MM.1S (cell line): ENCODE measurements around the gene MYRIP.

Experiments
- DNase-seq: peaks from one replicate; pipeline ENCODE4 v3.0.0-alpha.2; 2015
- H2AFZ ChIP-seq: fragments of 300-600 bp; sonication (generic); 2 replicates; pipeline ENCODE4 v1.6.0; 2016; ENCODE audit warnings: antibody characterized with exemption, low read length
- H3F3A ChIP-seq: fragments of 300-600 bp; sonication (generic); 2 replicates; pipeline ENCODE4 v1.6.1; 2016; ENCODE audit warnings: mild to moderate bottlenecking, antibody characterized with exemption, low read length, moderate library complexity, mixed read lengths; ENCODE audit not compliant: insufficient read depth
- H3K27ac ChIP-seq: fragments of 300-600 bp; sonication (generic); 2 replicates; pipeline ENCODE4 v1.5.1; 2016; ENCODE audit warnings: mild to moderate bottlenecking, low read length
- H3K27me3 ChIP-seq: fragments of 300-600 bp; sonication (generic); replicated peaks from 2 replicates; pipeline ENCODE4 v1.6.0; 2016; ENCODE audit warnings: low read length; ENCODE audit not compliant: insufficient read depth
- H3K36me3 ChIP-seq: fragments of 300-600 bp; sonication (generic); replicated peaks from 2 replicates; pipeline ENCODE4 v1.6.1; 2016; ENCODE audit warnings: mild to moderate bottlenecking, low read length, mixed read lengths; ENCODE audit not compliant: insufficient read depth
- H3K4me1 ChIP-seq: fragments of 300-600 bp; sonication (generic); 2 replicates; pipeline ENCODE4 v1.6.1; 2016; ENCODE audit warnings: low read length, mixed read lengths
- H3K4me2 ChIP-seq: fragments of 300-600 bp; sonication (generic); 2 replicates; pipeline ENCODE4 v1.6.0; 2016; ENCODE audit warnings: low read depth, low read length
- H3K4me3 ChIP-seq: fragments of 300-600 bp; sonication (generic); 2 replicates; pipeline ENCODE4 v1.5.1; 2016; ENCODE audit warnings: low read length, mixed read lengths
- H3K79me2 ChIP-seq: fragments of 300-600 bp; sonication (generic); 2 replicates; pipeline ENCODE4 v1.6.1; 2016; ENCODE audit warnings: mixed run types, low read length, mixed read lengths
- H3K9ac ChIP-seq: fragments of 300-600 bp; sonication (generic); 2 replicates; pipeline ENCODE4 v1.6.1; 2016; ENCODE audit warnings: low read length, mixed read lengths
- H3K9me2 ChIP-seq: fragments of 300-600 bp; sonication (generic); replicated peaks from 2 replicates; pipeline ENCODE4 v1.6.1; 2016; ENCODE audit warnings: mild to moderate bottlenecking, low read length, mixed read lengths; ENCODE audit not compliant: insufficient read depth
- H3K9me3 ChIP-seq: fragments of 300-600 bp; sonication (generic); replicated peaks from 2 replicates; pipeline ENCODE4 v1.6.1; 2016; ENCODE audit warnings: mild to moderate bottlenecking, low read length, mixed read lengths; ENCODE audit not compliant: insufficient read depth
- H4K20me1 ChIP-seq: fragments of 300-600 bp; sonication (generic); 2 replicates; pipeline ENCODE4 v1.6.1; 2016; ENCODE audit warnings: mild to moderate bottlenecking, low read length, moderate library complexity, mixed read lengths; ENCODE audit not compliant: insufficient read depth
- CTCF ChIP-seq: fragments of 300-600 bp; sonication (generic); IDR thresholded peaks from 2 replicates; pipeline ENCODE4 v1.5.1; 2016; ENCODE audit warnings: antibody characterized with exemption, low read length, mixed read lengths
- EZH2 ChIP-seq: fragments of 300-600 bp; sonication (generic); optimal IDR thresholded peaks from 2 replicates; pipeline ENCODE3; 2017; ENCODE audit warnings: low read depth, mild to moderate bottlenecking, antibody characterized with exemption, low read length, mixed read lengths
- EZH2phosphoT487 ChIP-seq: fragments of 300-600 bp; sonication (generic); IDR thresholded peaks from 2 replicates; pipeline ENCODE4 v1.6.1; 2018; ENCODE audit warnings: antibody characterized with exemption, low read length

MYRIP gene

DNA sequence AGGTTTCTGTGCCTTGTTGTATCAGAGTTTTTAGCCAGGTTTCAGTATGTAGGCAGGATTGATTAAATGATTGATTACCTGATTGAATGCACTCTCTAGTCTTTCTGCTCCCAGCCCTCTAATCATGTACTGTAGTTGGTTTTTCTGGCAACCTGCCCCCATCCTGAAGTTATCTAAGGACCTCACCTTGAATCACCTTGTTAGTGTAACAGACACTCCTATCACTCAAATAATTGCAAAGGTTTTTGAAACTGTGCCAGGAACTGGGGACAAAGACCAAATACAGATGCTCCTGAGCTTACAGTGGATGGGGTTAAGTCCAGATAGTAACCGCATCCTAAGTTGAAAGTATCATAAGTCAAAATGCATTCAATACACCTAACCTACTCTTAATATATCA, 358.5 kb downstream of the MYRIP start:
- H3K27me3 ChIP-seq, result peaks cover 47% of the 10 kb centered on the region

DNA sequence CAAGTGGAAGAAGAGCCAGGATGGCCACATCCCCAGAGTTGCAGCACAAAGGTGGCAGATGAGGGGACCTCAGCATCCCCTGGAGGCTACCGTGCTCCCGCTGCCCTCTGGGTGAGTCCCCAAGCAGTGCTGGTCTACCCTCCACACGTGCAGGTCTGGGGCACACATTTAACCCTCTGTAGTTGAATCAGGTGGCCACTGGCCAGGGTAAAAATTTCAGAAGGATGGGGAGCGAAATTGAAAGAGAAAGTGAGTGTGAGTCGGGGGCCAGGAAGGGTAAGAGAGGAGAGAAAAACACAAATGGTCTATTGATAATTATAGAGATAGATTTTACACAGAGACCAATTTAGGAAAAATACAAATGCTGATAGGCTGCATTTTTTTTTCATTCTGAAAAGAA, 360.6 kb downstream of the MYRIP start:
- peak overlapping the region; percentile 35 for H3K4me3 ChIP-seq
- H3K27me3 ChIP-seq, result peaks cover 59% of the 10 kb centered on the region
- H3K4me1 ChIP-seq, result peaks cover 12% of the 10 kb centered on the region
- no peak overlapping the region for H3K9ac ChIP-seq
- H4K20me1 ChIP-seq, result no peaks in the 10 kb centered on the region
- peaks cover 5% of the 10 kb centered on the region; the same call in 1 of the 2 replicates for H3F3A ChIP-seq
- no peaks in the 10 kb centered on the region for H3K79me2 ChIP-seq
- H3K4me2 ChIP-seq, result peak overlapping the region; percentile 85
- H3K9me3 ChIP-seq, result no peaks in the 10 kb centered on the region
- no peak overlapping the region for H2AFZ ChIP-seq
- H3K9me2 ChIP-seq, result no peaks in the 10 kb centered on the region
- no peak for DNase-seq
- no peaks in the 10 kb centered on the region for H3K36me3 ChIP-seq
- TF ChIP-seq CTCF (no peak), EZH2 (no peak), EZH2phosphoT487 (no peak)
- H3K27ac ChIP-seq, result no peak overlapping the region

More for the DNA sequence above, 358.5 kb downstream of the MYRIP start:
- no peaks in the 10 kb centered on the region for H3K36me3 ChIP-seq
- no peak overlapping the region for H3K4me2 ChIP-seq
- H3K9me3 ChIP-seq, result no peaks in the 10 kb centered on the region
- H3K9me2 ChIP-seq, result no peaks in the 10 kb centered on the region
- H3K4me3 ChIP-seq, result no peak overlapping the region
- no peaks in the 10 kb centered on the region for H3K79me2 ChIP-seq
- TF ChIP-seq EZH2phosphoT487 (no peak), EZH2 (no peak), CTCF (no peak)
- H3K9ac ChIP-seq, result no peak overlapping the region
- peaks cover 5% of the 10 kb centered on the region; the same call in 1 of the 2 replicates for H3F3A ChIP-seq
- no peak overlapping the region for H2AFZ ChIP-seq
- DNase-seq, result no peak
- H3K27ac ChIP-seq, result no peak overlapping the region
- peaks cover 12% of the 10 kb centered on the region for H3K4me1 ChIP-seq
- no peaks in the 10 kb centered on the region for H4K20me1 ChIP-seq

DNA sequence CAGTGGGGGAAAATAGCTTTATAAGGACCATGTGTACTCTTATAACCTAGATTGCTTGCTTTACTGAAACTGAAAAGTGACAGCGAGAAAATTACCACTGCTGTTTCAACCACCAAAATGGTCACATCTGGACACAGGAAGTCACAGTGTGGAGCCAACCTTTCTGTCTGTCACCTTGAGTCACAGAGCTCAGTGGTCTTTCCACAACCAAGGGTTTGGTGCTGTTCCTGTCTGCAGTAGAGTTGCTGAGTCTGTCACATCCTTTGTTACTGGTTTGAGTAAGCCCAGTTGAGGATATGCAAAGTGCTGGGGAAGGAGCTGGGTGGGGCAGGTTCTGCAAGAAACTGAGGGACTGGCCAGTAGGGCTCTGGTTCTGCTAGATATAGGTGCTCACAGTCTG, 361.0 kb downstream of the MYRIP start:
- peaks cover 12% of the 10 kb centered on the region for H3K4me1 ChIP-seq
- peak overlapping the region; percentile 35; the same call in 1 of the 2 replicates for H3K4me3 ChIP-seq
- H3F3A ChIP-seq, result peaks cover 5% of the 10 kb centered on the region; the same call in 1 of the 2 replicates
- H3K4me2 ChIP-seq, result peak overlapping the region; percentile 85; the same call in 1 of the 2 replicates
- no peak overlapping the region for H2AFZ ChIP-seq
- no peaks in the 10 kb centered on the region for H3K9me2 ChIP-seq
- no peak overlapping the region for H3K9ac ChIP-seq
- peaks cover 59% of the 10 kb centered on the region for H3K27me3 ChIP-seq
- H3K9me3 ChIP-seq, result no peaks in the 10 kb centered on the region
- no peak overlapping the region for H3K27ac ChIP-seq
- DNase-seq, result peak; percentile 52
- H3K36me3 ChIP-seq, result no peaks in the 10 kb centered on the region
- H3K79me2 ChIP-seq, result no peaks in the 10 kb centered on the region
- TF ChIP-seq CTCF (no peak), EZH2 (no peak), EZH2phosphoT487 (no peak)
- H4K20me1 ChIP-seq, result no peaks in the 10 kb centered on the region
